GM21529 (cell line): ENCODE results near the gene BANK1.
A peak's percentile ranks its signal among the peaks of the same experiment; 100 is the strongest.

Experiments
- ATAC-seq: cut with Tn5 transposase; IDR thresholded peaks from one replicate; pipeline ENCODE4 v1.9.1; 2021; ENCODE audit not compliant: unreplicated experiment

The BANK1 gene

GRCh38 chr4:101807351-101807750 is 16.8 kb downstream of the BANK1 start:
- ATAC-seq: peak; percentile 31

GRCh38 chr4:101813604-101814003 is 23.1 kb downstream of the BANK1 start:
- ATAC-seq: peak; percentile 73

GRCh38 chr4:101818362-101818761 is 27.8 kb downstream of the BANK1 start:
- ATAC-seq: no peak

- ATAC-seq: no peak
Observed at GRCh38 chr4:101823864-101824263, 33.3 kb downstream of the BANK1 start.

GRCh38 chr4:101824500-101824899 is 34.0 kb downstream of the BANK1 start:
- ATAC-seq: no peak

- no peak for ATAC-seq
Observed at GRCh38 chr4:101825953-101826352, 35.4 kb downstream of the BANK1 start.

GRCh38 chr4:101831816-101832215 is 41.3 kb downstream of the BANK1 start:
- no peak for ATAC-seq

GRCh38 chr4:101833480-101833879 is 43.0 kb downstream of the BANK1 start:
- no peak for ATAC-seq

- no peak for ATAC-seq
Observed at GRCh38 chr4:101835121-101835904, 44.8 kb downstream of the BANK1 start.

GRCh38 chr4:101843054-101843453 is 52.5 kb downstream of the BANK1 start:
- ATAC-seq: no peak

GRCh38 chr4:101846550-101846949 is 56.0 kb downstream of the BANK1 start:
- ATAC-seq: no peak

GRCh38 chr4:101850698-101851097 is 60.2 kb downstream of the BANK1 start:
- peak; percentile 39 for ATAC-seq

- no peak for ATAC-seq
Observed at GRCh38 chr4:101851672-101852071, 61.1 kb downstream of the BANK1 start.

GRCh38 chr4:101853028-101853427 is 62.5 kb downstream of the BANK1 start:
- ATAC-seq: peak; percentile 76

- ATAC-seq: no peak
Observed at GRCh38 chr4:101853691-101854090, 63.2 kb downstream of the BANK1 start.

GRCh38 chr4:101855239-101855638 is 64.7 kb downstream of the BANK1 start:
- no peak for ATAC-seq

- no peak for ATAC-seq
Observed at GRCh38 chr4:101856149-101856548, 65.6 kb downstream of the BANK1 start.

GRCh38 chr4:101857176-101857575 is 66.6 kb downstream of the BANK1 start:
- ATAC-seq: no peak

GRCh38 chr4:101858641-101859040 is 68.1 kb downstream of the BANK1 start:
- ATAC-seq: no peak

- ATAC-seq: no peak
Observed at GRCh38 chr4:101862595-101862994, 72.1 kb downstream of the BANK1 start.

- no peak for ATAC-seq
Observed at GRCh38 chr4:101864660-101865059, 74.1 kb downstream of the BANK1 start.

GRCh38 chr4:101865501-101866062 is 75.1 kb downstream of the BANK1 start:
- no peak for ATAC-seq

GRCh38 chr4:101870874-101871273 is 80.3 kb downstream of the BANK1 start:
- ATAC-seq: no peak
